HEK293 (cell line): ENCODE measurements around the gene TIAM2.

Experiments used
- PRDM1 ChIP-seq: fragments of 450-650 bp; formaldehyde crosslinking; IDR thresholded peaks from 2 replicates; pipeline ENCODE4; 2016; ENCODE audit warnings: missing biosample characterization, missing genetic modification characterization
- SCRT1 ChIP-seq: fragments of 450-650 bp; formaldehyde crosslinking; IDR thresholded peaks from 2 replicates; pipeline ENCODE4 v1.5.1; 2016; ENCODE audit warnings: missing biosample characterization, missing genetic modification characterization, borderline replicate concordance
- TRIM28 ChIP-seq: IDR thresholded peaks from 2 replicates; pipeline ENCODE4 v1.6.1; 2011; ENCODE audit warnings: low read length, control low read depth, borderline replicate concordance
- ZNF549 ChIP-seq: fragments of 450-650 bp; IDR thresholded peaks from 2 replicates; pipeline ENCODE4 v1.5.1; 2018; ENCODE audit warnings: missing biosample characterization, missing genetic modification characterization, mild to moderate bottlenecking, inconsistent platforms, moderate library complexity
- TF ChIP-seq, protein P1 (sequence below): fragments of 450-650 bp; formaldehyde crosslinking; IDR thresholded peaks from 2 replicates; pipeline ENCODE4 v1.5.1; 2016; ENCODE audit warnings: missing biosample characterization, missing genetic modification characterization

- TF ChIP-seq, protein P1, sequence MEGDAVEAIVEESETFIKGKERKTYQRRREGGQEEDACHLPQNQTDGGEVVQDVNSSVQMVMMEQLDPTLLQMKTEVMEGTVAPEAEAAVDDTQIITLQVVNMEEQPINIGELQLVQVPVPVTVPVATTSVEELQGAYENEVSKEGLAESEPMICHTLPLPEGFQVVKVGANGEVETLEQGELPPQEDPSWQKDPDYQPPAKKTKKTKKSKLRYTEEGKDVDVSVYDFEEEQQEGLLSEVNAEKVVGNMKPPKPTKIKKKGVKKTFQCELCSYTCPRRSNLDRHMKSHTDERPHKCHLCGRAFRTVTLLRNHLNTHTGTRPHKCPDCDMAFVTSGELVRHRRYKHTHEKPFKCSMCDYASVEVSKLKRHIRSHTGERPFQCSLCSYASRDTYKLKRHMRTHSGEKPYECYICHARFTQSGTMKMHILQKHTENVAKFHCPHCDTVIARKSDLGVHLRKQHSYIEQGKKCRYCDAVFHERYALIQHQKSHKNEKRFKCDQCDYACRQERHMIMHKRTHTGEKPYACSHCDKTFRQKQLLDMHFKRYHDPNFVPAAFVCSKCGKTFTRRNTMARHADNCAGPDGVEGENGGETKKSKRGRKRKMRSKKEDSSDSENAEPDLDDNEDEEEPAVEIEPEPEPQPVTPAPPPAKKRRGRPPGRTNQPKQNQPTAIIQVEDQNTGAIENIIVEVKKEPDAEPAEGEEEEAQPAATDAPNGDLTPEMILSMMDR (tag by site-specific recombination): no peak
- TF ChIP-seq TRIM28 (no peak), PRDM1 (tag by site-specific recombination) (no peak), ZNF549 (tag by site-specific recombination) (no peak), SCRT1 (no peak)
These were observed 274.6 kb downstream of the TIAM2 start for GRCh38 chr6:155269765-155270164.
